HL-60/S4 treated with retinoic acid at 250 ng/mL for 4 days and 3 days (cell line): Measurements from ENCODE around the gene APRT.

Source experiments
- in situ Hi-C: fragments of 300-500 bp; cut with MboI; formaldehyde crosslinking; loops from 2 replicates; pipeline ENCODE4 v1.7.0; 2022; ENCODE audit warnings: low sequenced_read_pairs

The APRT gene, protein sequence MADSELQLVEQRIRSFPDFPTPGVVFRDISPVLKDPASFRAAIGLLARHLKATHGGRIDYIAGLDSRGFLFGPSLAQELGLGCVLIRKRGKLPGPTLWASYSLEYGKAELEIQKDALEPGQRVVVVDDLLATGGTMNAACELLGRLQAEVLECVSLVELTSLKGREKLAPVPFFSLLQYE

DNA sequence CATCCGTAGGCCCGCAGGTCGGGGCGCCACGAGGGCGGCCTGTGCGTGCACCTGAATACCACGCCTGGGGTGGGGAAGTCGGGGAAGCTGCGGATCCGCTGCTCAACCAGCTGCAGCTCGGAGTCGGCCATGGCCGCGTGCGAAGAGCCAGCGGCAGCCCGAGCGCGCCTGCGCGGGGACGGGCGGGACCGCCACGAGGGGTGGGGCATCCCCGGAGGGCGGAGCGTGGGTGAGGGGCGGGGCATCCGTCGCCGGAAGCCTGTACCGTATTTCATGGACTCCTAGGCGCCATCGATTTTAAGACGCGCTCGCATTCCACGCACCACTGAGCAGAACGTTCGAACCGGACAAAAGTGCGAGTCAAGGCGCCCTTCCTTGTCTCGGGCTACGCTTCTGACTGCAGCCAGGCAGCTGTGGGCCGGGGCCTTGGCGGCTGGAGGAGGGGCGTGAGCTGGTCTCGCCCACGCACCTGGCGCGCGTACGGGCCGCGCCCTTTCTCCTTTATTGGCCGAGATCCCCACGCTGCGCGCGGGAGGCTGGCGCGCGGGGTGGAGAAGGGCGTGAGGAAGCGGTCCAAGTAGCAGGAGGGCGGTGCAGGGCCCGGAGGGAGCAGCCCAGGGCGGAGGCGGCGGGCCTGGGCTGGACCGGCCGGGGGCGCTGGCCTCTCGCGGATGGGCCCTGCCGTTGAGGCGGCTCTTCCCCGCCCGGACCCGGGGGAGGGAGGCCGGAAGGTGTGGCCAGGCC is at the start of gene APRT:
Gene APRT (minus strand): TSS at position 160 of the 744 bp plus-strand sequence. CDS start 29 bp downstream, at position 131.
- in situ Hi-C loops = no loop called here

DNA sequence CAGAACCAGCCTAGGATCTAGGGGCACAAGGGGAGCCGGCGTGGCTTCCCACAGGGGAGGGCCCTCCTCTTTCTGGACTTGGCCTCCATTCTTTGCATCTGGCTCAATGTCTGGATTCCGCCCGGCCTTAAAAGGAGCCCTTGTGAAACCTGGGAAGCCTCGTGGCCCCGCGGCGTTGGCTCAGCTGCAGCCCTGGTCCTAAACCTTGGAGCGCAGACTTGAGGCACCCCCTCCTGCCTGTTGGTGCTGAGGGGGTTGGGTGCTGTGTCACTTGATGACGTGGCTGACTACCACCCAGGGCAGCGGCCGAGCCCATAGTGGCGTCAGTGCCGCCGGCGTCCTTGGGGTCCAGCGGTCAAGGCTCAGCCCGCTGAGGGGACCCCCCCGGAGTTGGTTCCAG is 49.6 kb upstream of the APRT start:
- in situ Hi-C loops = no loop called here

DNA sequence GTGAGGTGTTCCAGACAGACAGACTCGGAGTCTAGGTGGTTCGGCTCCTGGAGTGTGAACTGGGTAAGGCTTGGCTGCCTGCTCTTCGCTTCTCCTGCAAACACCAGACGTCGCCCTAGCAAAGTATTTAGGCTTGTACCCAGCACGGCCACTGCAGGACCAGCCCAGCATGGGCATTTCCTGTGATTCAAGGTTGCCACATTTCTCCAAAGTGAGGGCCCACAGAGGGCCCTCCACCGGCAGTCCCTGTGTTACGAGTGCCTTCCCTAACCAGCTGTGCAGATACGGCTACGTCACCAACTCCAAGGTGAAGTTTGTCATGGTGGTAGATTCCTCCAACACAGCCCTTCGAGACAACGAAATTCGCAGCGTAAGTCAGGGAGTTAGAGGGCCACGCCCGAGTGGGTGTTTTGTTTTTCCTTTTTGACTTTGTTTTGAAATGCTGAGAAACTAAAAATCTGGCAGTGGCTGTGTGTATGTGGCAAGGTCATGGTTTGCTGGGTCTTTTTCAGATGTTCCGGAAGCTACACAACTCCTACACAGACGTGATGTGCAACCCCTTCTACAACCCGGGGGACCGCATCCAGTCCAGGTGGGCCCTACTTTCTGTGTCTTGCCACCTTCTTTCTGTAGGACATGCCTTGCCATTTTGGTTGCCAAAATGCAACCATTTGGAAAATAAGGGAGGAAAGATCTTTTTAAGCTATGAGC is 47.8 kb upstream of the APRT start:
- in situ Hi-C loops = no loop called here

DNA sequence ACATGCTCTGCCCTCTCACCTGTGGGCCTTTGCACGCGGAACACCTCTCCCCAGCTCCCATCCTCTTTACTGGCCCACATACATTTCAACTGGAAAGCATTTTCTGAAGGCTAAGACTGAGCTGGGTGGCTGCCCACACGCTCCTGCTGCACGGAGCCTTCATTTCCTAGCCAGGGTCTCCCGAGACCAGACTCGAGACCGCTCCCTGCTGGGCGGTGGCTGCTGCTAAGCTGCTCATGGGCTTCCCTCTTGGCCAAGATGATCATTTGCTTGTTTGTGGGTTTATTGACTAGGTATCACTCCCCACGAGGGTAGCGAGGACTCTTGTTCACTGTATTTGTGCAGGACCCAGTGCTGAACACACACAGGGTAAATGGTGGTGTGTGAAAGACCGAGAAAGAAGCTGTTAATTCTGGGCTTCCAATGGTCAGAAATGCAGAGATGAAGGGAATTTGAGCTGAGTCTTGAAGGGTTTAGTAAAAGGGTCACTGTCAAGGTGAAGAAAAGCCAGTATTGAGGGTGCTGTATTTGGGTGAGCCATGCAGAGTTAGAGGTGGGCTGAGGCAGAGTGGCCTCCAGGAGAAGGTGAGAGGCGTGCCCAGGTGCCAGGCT is 46.1 kb upstream of the APRT start:
- in situ Hi-C loops = no loop called here

DNA sequence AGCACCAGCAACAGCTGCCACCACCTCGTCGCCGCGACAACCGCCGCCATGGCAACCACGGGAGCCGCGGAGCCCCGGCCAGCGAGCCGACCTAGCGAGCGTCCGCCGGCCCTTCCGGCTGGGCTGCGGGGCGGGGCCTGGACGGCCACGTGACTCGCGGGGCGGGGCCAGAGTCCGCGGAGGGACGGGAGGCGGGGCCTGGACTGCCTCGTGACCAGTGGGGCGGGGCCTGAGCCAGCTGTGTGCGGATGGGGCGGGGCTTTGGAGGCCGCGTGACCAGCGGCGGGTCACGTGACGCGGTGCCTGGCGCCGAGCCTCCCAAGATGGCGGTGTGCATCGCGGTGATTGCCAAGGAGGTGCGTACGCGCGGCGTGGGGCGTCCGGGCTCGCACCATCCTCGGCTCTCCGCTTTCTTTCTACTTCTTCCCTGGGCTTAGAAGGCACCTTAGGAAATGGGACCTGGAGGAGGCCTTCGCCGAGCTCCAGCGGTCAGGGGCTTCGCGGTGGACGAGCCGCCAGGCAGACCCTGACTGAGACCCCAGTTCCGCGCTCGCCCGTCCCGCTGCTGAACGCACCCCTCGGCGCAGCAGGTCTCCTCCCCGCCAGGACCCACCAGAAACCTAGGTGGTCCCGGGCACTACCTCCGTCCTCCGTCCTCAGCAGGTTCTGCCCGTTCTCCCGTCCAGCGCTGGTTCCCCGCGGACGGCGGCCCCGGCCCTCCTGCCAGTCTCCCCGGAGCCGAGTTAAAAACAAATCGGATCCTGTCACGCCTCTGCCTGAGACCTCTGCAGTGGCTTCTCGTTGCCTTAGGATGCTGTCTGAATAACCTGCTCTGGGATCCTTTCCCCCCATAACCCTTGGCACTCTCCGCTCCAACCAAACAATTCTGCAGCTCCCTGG is 45.4 kb upstream of the APRT start, which contains the start of the genes GALNS and TRAPPC2L:
Gene GALNS (minus strand): TSS at position 120 of the 900 bp plus-strand sequence. CDS start 70 bp downstream, at position 50.
Gene TRAPPC2L (plus strand): TSS at position 300 of the 900 bp plus-strand sequence. CDS start 24 bp downstream, at position 324.
- in situ Hi-C loops = no loop called here

DNA sequence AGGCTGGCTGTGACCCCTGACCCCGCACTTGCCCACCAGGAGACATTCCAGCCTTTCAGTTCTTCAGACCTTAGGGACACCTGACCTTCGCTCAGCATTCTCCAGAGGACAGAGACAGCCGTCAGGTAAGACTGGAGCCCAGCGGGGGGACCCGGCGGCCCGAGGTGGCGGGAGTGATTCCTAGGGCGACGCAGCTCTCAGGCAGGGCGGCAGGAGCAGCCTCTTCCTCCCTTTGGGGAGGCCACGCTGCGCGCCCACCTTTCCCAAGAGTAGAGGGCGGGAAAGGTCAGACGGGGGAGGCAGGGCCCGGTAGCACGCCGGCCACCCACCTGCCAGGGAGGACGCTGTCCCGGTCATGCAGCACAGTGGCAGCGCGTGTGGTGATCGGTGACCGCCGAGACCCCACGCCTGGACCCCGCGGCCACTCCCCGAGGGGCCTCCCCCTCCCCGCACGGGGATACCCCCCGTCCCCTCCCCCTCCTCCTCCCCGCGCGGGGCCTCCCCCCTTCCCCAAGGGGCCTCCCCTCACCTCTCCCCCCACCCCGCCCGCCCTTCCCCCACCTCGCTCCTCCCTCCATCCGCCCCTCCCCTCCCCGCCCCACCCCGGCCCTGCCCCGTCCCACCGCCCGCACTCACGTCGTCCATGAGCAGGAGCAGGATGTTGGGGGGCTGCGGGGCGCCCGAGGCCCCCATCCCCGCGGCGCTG is 44.5 kb upstream of the APRT start:
- in situ Hi-C loops = no loop called here

DNA sequence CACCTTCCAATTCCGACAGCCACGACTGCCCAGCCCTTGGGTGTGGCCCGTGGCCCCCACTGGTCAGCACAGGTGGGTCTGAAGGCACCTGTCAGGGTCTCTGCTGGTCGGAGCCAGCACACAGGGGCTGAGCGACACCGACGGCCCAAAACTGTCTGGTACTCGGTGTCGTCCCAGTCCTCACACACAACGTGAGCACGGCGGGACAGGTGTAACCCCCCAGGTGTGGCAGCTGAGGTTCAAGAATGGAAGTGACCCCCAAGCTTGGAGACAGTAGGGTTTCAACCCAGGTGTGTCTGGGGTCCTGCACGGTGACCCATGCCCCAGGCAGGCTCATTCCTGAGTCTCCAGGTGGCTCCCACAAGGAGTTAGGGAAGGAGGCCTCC is 44.0 kb upstream of the APRT start:
- in situ Hi-C loops = no loop called here

DNA sequence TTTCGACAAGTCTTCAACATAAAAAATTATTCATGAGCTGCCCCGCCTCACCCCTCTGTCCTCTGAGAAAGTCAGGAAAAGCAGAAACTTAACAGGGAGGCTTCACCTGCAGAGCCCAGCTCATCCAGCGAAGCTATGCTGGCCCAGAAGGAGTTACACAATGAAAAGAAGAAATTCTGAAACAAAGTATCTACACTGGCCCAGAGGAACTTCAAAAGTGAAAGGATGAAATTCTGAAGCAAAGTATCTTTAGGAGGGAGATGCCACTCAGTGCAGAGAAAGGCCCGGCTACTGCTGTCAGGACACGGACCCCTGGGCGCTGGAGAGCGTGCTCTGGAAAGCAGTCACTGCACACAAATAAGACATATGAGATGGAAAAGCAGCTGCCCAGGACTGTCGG is 43.4 kb upstream of the APRT start:
- in situ Hi-C loops = no loop called here

DNA sequence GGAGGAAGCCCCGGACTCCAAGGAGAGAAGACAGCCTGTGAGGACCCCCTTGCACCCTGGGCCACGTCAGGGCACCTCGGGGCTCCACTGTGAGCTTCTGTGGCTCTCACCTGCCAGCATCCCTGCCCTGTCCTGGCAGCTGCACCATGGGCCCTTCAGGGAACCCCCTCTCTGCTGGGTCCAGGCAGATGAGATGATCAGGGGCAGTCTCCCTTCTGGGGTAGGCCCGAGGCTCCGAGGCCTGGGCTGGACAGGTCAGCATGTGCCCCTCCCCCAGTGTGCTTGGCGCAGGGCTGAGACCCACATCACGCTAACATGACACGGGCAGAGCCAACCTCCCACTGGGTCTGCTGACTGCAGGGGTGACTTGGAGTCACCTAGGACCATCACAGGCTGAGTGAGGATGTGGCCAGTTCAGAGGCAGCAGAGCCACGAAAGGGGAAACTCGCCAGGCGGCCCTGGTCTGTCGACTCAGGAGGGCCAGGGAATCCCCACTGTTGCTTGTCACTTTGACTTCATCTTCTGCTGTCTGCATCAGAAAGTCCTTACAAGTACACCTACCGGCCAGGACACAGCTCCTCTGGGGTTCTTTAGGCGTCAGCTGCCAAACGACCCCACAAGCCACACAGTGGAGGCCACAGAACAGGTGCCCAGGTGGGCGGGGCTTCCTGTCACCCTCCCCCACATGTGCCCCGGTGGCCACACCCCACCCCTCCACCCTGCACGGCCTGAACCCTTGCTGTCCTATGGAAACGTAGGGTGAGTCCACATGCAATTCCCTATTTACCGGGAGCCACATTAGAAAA is 42.8 kb upstream of the APRT start:
- in situ Hi-C loops = no loop called here

DNA sequence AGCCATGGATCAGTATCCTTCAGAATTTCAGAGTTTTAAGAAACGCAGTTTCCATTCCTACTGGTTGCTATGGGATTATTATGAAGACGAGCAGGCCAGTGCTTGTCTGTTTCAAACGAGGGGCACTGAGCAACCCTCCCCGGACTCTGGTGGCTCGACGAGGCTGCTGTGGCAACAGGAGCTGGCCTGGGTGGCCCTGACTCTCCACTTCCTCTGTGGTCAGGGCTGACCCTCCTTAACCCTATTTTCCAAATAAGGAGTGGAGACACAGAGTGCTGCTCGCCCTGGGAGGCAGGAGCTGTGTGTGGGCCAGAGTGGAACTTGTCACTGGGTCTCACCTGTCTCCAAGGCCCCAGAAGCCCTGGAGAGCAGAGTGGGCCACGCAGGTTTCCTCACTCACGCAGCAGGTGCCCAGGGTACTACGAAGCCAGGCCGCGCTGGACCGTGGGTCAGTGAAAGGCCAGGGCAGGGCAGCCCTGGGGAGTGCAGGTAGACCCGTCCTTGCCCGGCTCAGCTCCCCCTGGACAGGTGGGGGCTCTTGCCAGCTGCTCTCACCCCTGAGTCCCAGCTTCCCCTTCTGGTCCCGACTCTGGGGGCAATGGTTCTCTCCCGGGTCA is 41.7 kb upstream of the APRT start:
- in situ Hi-C loops = no loop called here

DNA sequence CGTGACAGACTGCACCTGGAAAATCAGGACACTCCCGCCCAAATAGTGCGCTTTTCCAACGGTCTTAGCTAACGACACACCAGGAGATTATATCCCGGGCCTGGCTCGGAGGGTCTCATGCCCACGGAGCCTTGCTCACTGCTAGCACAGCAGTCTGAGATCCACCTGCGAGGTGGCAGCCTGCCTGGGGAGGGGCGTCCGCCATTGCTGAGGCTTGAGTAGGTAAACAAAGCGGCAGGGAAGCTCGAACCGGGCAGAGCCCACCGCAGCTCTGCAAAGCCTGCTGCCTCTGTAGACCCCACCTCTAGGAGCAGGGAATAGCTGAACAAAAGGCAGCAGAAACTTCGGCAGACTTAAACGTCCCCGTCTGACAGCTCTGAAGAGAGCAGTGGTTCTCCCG is 39.9 kb upstream of the APRT start:
- in situ Hi-C loops = no loop called here

DNA sequence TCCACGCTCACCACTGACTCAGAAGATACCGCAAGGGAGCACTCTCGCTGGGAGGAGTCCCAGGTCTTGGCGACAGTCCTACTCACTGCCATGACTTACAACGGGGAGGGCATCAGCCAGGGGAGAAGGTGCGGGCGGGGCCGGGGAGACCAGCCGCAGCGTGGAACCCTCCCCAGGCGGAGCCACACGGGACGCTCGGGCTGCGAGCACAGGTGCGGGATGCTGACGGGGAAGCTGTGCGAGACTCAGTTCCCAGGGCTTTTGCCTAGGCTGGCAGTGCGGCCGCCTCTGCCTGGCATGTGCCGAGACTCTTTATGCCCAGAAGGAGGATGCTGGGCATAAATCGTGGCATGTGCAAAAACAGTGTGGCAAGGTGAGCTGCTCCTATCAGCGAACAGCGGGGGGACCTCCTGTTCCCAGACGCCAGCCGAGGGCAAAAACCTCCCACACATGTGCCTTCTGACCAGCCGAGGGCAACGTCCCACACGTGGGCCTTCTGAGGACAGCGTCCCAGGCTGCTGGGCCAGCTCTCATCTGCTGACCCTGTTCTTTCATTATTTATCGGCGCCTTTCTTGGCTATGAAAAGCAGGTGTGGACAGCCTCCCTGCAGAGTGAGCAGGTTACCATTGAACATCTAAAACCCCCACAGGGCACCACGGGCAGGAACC is 38.9 kb upstream of the APRT start:
- in situ Hi-C loops = no loop called here

DNA sequence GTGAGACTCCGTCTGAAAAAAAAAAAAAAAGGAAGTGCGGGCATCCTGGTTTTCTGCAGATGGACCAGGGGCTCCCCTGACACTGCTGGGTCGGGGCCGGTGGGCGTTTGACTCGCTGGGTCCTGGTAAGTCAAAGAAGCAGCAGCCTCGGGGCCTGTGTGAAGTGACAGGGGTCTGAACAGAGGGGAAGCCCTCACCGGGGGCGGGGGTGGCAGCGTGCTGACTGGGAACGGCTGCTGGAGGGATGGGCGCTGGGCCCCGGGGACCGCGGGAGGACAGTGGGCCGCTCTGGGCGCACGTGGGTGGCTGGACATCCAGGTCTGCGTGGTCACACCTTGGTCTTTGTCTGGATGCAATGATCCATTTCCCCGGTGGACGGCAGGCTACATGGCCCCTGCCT is 36.8 kb upstream of the APRT start:
- in situ Hi-C loops = no loop called here

DNA sequence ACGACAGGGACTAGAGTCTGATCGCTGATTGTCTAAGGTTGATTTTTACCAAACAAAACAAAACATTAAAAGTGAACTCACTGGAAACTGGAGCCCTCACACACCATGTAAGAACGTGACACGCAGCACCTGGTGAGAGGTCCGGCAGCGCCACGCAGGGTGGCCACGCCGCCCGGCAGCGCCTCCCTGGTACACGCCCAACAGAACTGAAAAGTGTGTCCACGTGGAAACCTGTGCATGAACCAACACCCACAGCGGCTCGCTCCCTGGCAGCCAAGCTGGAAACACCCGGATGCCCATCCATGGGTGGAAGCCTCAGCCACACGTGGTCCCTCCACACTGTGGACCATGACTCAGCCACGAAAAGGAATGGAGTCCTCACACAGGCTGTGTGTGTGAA is 35.9 kb upstream of the APRT start:
- in situ Hi-C loops = no loop called here

DNA sequence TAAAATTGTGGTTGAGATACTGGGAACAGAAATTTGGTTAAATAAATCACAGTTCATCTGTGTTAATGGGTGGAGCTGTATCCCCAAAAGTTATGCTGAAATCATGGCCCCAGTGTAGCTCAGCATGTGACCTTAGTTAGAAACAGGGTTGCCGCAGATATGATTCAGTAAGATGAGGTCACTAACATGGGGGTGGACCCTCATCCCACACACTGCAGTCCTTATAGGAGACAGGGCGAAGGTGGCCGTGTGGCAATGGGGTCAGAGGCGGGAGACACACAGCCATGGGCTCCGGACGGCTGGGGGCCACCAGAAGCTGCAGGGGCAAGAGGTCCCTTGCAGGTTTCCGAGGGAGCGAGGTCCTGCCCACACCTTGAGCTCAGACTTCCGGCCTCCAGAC is 34.4 kb upstream of the APRT start:
- in situ Hi-C loops = no loop called here

DNA sequence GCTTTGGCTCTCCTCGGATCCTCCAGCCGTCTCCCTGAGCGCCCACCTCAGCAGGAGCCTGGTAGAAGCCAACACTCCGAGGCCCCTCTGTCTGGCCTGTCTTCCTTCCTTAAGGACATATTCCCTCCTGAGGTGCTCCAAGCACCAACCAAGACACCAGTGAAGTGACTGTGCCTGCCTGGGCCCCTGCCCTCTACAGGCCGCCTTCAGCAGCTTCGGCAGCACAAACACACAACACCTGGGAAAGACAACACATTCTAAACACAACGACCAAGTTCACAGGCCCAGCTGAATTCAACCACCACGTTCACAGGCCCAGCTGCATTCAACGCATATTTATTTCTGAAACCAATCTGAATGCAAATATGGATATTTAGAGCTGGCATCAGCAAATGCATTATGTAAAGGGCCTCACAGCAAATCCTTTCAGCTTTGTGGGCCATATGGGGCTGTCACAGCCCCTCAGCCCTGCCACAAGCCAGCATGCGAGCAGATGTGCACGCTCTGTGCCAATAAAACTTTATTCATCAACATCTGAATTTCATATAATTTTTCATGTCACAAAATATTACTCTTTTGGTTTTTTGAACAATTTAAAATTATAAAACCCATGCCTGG is 32.8 kb upstream of the APRT start:
- in situ Hi-C loops = no loop called here

DNA sequence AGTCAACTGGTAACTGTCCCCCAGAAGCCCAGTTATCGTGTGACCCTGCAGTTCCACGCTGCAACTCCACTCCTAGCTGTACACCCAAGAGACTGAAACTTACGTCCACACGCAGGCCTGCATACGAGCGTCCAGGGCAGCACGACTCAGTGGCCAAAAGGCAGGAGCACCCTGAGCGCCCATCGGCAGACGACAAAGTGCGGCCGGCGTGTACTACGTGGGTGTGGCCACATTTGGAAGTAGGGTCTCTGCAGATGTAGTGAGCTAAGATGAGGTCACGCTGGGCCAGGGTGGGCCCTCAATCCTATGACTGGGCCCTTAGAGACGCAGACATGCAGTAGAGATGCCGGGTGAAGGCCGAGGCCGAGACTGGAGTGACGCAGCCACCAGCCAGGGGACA is 31.5 kb upstream of the APRT start:
- in situ Hi-C loops = no loop called here

DNA sequence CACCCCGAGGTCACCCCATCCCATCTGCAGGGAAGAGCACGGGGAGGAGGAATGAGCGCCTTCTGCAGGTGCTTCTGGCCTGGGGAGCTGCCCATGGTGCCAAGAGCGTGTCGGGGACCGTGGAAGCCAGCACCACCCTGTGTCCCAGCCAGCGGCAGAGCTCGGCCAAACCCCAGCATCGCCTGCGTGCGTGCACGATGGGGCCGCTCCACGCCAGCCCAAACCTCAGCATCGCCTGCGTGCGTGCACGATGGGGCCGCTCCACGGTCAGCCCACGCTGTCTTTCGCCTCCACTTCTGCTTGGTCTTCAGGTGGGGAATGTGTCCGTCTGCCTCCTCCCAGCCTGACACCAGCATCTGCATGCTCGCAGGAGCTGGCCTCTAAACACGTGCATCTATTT is 31.1 kb upstream of the APRT start:
- in situ Hi-C loops = no loop called here
